GM21576 (cell line): Measurements from ENCODE around the gene HMOX2.
A peak's percentile ranks its signal among the peaks of the same experiment; 100 is the strongest.

Experiments used
- ATAC-seq: cut with Tn5 transposase; IDR thresholded peaks from one replicate; pipeline ENCODE4 v1.9.1; 2021; ENCODE audit warnings: mild to moderate bottlenecking, moderate library complexity; ENCODE audit not compliant: unreplicated experiment

The HMOX2 gene

GRCh38 chr16:4499196-4499555, 23.0 kb downstream of the HMOX2 start:
- ATAC-seq, result no peak

GRCh38 chr16:4500272-4500671, 24.1 kb downstream of the HMOX2 start:
- no peak for ATAC-seq

GRCh38 chr16:4501071-4501478, 24.9 kb downstream of the HMOX2 start:
- ATAC-seq, result no peak

- peak; percentile 76 for ATAC-seq
Measured at GRCh38 chr16:4505356-4506147, 29.4 kb downstream of the HMOX2 start.

GRCh38 chr16:4506450-4506849, 30.3 kb downstream of the HMOX2 start:
- ATAC-seq, result no peak

GRCh38 chr16:4507588-4508345, 31.6 kb downstream of the HMOX2 start:
- no peak for ATAC-seq

GRCh38 chr16:4508806-4509205, 32.6 kb downstream of the HMOX2 start:
- no peak for ATAC-seq

- ATAC-seq, result no peak
Measured at GRCh38 chr16:4509420-4509819, 33.2 kb downstream of the HMOX2 start.

- ATAC-seq, result no peak
Measured at GRCh38 chr16:4510131-4510530, 33.9 kb downstream of the HMOX2 start.

GRCh38 chr16:4510747-4511426, 34.7 kb downstream of the HMOX2 start:
- ATAC-seq, result no peak

GRCh38 chr16:4511441-4512082, 35.4 kb downstream of the HMOX2 start:
- ATAC-seq, result no peak

GRCh38 chr16:4512473-4512872, 36.3 kb downstream of the HMOX2 start:
- ATAC-seq, result no peak

- ATAC-seq, result no peak
Measured at GRCh38 chr16:4513086-4513860, 37.1 kb downstream of the HMOX2 start.

- no peak for ATAC-seq
Measured at GRCh38 chr16:4513881-4514280, 37.7 kb downstream of the HMOX2 start.

- ATAC-seq, result no peak
Measured at GRCh38 chr16:4514606-4515005, 38.4 kb downstream of the HMOX2 start.

- ATAC-seq, result peak; percentile 66
Measured at GRCh38 chr16:4515611-4516233, 39.5 kb downstream of the HMOX2 start.

- ATAC-seq, result no peak
Measured at GRCh38 chr16:4517812-4518680, 41.8 kb downstream of the HMOX2 start.

- no peak for ATAC-seq
Measured at GRCh38 chr16:4519274-4520058, 43.3 kb downstream of the HMOX2 start.
